Activated T-cell treated with anti-CD3 and anti-CD28 coated beads for 48 hours (primary cell): ENCODE results near the gene FEZF1.

Source experiments
- DNase-seq: peaks from one replicate; pipeline ENCODE4 v3.0.0-alpha.2; 2020; ENCODE audit warnings: low read depth

Gene FEZF1

DNA sequence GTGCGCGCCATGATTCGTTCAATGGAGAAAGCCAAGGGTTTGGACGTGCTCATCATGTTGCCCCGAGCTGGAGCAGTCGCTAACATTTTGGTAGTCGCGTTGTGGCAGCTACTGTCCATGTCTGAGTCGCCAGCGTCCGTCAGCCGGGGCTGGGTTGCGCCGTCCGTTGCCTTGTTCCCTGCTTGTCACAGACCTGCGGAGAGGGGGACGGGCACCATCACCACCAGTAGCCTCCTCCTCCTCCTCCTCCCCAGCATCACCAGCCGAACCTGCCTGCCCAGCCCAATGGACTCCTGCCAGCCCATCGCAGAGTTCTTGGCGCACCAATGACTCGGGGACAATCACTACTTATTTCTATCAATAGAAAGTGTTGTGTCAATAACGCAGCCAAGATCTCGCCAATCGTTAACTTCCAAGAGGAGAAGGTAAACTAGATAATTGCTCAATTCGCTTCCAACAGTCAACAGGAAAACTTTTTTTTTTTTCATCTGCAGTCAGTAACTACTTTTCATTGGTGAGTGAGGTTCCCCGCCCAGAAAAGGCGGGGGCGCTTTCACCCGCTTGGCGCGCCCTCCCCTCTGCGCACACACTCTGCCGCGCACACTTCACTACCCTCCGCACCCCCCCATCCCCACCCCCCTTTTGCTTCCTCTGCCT is at the start of gene FEZF1:
TSS of gene FEZF1 (minus strand) at position 432 of the 657 bp plus-strand sequence. CDS start at position 119, 313 bp downstream.
- no peak for DNase-seq

DNA sequence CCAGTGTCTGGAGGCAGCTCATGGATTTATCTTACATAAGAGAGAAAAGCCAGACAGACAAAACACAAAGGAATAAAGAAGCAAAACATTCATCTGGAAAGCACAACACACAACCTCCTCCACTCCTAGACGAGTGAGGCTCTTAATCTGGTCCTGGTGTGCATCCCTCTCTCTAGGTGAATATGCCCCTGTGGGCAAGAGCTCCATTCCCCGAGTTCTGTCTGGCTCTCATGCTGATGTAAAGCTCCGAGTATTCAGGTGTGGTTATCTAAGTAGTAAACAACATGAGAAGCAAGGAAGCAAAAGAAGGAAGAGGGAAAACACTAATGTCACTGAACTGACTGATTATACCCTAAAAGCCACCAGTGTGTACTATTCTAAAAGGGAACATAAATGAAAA is 47.9 kb upstream of the FEZF1 start:
- DNase-seq, result no peak

DNA sequence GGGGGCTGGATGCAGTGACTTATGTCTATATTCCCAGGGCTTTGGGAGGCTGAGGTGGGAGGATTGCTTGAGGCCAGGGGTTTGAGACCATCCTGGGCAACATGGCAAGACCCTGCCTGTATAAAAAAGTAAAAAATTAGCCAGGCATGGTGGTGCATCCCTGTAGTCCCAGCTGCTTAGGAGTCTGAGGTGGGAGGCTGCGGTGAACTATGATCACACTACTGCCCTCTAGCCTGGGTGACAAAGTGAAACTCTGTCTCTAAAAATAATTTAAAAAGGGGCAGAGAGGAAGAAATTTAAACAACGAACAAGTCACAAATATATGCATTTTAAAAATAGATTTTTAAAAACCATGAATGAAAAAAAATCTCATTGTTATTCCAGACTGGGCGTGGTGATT is 46.2 kb upstream of the FEZF1 start:
- DNase-seq, result no peak

DNA sequence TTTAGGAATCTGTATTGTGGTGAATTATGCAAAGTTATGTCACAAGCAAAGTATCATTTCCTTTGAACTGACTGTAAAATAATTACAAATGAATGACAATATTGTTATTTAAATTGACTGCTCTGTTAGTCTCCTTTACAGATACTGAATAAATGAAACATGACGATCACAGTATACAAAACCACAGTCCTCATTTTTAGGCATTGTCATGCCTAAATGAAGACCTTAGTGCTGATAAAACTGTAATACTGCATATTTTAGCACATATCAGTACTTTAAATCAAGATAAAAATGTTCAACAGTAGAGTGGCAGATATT is 39.7 kb upstream of the FEZF1 start:
- no peak for DNase-seq

DNA sequence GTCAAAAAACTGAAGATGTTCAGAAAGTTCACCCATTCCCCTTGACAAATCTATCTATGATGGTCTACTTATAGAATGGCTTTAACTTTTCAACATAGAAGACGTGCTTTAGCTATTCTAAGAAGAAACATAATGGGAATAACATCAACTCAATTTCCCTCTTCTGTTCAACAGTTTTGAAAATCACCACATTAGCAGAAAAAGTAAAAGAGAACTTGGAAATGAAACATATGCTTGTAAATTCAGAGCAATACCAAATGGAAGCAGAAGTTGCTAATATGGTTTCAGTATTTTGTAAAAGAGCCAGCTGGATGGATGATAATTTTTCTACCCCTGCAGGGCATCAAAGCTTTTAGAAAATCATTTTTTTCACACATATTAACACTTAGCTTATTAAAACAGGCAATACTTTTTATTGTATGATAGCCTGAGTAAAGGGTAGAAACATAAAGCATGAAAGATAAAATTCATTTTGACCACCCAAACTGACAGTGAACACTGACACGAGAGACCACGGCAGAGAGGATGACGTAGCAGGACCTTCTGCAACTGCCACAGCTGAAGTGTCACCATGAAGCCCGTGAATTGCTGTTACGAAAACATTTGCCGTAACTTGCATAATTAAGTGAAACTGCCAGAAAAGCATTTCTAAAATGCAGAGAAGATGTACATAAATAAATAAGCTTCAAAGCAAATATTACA is 39.2 kb upstream of the FEZF1 start:
- DNase-seq, result no peak

DNA sequence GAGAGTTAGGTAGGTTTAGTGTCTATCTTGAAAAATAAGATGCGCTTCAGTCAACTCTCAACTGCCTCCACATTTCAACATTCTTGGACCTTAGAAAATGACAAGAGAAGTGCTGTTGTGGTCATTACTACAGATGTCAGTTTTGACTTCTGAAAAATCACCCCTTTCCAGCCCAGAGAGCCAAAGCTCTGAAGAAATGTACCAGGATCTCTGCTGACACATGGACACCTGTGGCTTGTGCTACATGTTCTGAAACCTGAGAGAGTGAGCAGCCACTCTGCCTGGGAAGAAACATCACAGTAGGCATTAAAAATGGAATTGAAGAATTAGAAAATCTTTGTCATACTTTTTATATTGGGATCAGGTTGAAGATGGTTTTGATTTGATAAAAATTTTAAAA is 35.9 kb upstream of the FEZF1 start:
- no peak for DNase-seq

DNA sequence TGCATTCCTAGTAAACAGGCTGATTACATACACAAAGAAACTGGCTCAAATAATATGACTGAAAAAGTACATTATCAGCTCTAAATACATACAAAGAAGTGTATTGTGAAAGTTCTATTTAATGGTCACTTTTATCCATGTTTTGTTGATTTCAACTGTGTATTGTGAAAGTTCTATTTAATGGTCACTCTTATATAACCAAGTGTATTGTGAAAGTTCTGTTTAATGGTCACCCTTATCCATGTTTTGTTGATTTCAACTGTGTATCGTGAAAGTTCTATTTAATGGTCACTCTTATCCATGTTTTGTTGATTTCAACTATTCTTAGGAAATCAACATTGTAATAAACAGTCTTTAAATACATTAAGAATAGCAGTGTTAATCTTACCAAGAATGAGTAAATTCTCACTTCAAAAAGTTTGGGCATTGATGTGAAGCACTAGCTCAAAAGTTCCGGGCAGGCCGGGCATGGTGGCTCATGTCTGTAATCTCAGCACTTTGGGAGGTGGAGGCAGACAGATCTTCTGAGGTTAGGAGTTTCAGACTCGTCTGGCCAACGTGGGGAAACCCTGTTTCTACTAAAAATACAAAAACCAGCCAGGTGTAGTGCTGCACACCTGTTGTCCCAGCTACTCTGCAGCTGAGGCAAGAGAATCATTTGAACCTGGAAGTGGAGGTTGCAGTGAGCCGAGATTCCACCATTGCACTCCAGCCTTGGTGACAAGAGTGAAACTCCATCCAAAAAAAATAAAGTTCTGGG is 34.8 kb upstream of the FEZF1 start:
- DNase-seq, result no peak

DNA sequence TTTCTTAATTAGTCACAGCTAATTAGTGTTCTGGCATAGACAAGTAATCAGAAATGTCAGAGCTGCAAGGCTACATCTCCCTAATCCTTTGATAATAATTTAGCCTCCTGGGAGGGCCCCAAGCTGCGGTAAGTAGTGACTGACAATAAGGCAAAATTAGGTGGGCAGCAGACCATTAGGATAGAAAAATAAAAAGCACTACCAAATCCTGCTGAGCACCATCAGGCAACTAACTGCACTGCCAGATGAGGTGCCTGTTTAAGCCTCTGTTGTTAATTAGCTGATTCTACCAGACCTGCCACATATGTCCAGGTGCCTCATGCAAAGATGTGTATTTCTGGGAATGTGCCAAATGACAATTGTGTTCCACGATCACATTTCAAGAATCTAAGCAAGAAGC is 32.5 kb upstream of the FEZF1 start:
- no peak for DNase-seq

DNA sequence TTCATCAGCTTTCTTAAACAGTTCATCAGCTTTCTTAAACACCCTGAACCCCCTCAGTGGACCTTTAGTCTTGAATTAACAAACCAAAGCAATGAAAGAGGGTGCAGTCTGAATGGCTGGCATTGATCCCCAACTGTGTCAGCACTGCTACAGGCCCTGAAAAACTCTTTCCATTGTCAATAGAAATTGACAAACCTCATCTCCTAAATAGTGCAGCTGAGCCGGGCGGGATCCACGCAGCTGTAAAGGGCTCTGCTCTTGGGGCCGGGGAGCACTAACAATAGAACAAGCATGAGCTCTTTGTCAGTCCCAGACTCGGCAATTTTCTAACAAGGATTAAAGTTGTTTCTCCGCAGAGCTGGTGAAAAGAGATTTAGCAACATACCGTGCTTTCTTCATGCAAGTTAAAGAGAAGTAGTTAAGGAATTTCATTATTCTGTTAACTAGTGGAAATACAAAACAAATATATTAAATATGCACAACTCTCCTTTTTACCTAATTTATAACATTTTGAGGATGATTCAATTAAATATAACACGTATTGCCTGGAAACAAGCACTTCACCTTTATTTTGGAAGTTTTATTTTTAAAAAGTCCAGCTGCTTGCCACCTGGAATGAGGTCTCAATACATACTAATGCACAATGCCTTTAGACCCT is 24.7 kb upstream of the FEZF1 start:
- DNase-seq, result no peak

DNA sequence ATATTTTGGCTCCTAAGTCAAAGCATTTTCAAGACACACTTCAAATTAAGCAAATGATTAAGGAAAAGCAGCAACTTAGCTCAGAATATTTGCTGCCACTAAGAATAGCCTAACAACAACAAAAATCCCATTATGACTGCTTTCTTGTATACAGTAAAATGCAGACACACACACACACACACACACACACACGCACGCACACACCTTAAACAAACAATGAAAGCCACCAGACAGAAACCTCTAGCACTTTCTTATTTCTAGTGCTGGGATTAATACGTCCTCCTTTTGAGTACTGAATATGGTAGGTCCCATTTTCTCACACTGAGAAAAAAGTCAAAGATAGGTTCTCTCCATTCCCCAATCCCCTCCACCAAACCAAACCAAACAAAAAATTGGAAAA is 23.4 kb upstream of the FEZF1 start:
- no peak for DNase-seq

DNA sequence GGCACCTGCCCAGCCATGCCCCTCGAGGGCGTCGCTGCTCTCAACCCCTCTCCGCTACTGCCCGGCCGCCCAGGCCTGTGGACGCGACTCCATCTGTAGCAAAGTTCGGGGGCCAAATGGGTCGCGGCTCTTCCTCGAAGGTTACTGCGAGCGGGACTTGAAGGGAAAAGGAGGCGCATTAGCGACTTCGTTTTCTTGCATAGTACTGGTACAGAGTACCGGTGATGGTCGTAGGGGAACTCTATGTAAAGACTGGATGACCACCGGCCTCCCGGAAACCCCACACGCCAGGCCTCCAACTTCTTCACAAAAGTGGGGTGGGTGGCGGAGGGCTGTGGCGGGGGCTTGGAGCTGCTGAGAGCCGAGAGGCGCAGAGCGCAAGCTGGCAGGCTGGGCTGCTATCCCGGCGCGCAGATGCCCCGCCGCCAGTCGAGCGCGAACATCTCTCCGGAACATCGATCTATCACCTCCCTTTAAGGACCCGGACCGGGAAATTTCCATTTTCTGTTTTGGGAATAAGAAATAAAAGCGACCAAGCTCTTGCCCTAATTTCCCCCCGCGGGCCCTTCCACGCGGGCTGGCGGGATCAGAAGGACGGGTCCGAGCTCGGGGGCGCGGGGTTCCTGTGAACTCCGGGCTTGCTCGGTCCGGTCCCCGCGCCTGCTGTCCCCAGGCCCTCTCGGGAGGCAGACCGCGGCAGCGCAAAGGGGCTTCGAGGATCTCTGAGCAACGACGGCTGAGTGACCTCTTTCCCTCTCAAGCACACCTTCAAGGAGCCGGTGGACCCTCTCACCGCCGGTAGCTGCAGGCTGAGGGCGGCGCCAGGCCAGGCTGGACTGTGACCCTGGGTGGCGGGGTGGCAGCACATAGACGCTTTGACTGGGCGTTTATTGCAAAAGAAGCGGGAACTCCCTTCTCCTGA is 12.2 kb upstream of the FEZF1 start:
- no peak for DNase-seq

DNA sequence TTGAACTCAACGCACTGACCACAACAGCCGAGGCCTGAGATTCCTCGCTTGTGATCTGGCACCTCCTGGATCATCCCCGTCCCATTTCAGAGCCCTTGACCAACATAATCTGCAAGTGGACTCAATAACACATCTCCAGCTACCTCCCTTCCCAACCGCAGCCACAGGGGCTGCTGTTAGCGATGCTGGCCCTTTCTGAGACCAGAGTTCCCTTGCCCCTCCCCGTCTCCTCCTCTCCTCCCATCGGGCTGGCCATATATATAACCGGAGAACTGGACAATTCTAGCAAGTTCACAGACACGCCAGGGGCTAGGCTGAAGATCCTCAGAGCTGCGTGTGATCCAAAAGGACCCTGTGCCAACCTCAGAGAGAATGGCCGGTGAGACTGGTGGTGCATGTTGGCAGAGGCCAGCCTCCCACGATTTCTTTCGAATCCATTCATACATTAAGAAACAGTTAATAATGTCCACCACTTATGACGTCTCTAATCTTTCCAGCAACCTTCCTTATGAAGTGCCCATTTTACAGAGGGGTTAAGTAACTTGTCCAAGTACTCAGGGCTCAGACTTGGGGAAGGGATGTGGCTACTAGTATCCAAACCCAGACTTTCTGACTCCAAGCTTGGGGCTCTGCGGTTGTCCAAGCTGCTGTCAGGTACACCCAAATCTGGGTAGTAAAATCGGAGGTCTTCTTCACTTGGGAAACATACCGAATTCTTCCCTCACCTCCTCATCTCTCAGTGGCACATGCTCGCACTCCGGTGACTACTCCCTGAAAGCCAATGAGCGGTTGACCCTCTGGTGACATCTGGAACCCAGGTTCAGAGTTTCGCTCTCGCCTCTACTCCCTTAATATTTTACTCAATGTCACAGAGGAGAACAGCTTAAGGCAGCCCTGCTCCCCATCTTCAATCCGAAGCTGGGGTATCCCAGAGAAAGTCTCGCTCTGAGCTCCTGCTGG is 11.2 kb upstream of the FEZF1 start:
- DNase-seq, result no peak

DNA sequence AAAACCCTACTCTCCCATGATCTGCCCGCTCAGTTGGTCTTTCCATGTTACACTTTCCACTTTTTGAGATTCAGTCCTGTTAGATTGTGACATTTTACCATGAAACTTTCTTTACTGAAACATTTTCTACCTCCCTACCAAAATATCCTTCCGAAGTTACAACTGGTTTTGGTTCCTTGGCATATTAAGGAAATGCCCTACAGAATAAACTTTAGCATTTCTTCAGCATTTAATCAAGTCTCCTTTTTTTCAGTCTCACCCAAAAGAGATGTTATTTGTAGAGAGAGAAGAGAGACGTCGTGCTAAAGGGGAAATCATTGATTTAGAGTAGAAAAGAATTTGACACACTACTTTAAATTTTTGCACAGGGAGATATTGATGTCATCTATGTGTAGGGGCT is 9.7 kb upstream of the FEZF1 start:
- DNase-seq, result no peak

DNA sequence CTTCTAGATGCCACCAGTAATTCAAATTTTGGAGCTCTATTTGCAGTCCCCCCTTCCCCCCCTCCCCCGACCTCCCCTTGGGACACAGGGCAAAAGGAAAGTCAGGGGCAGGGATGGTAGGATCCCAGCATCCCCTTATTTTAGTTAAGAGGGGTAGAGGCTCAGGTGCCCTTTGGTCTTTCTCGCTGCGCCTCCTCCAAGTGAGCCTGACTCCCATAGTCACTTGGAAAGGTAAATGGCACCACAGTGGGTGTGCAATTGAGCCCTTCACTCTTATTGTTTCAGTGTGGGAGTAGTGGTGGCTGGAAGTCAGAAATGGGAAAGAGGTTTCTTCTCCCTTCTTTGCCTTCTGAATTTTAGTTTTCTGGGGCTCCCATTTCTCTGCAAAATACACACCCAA is 8.2 kb upstream of the FEZF1 start:
- no peak for DNase-seq

DNA sequence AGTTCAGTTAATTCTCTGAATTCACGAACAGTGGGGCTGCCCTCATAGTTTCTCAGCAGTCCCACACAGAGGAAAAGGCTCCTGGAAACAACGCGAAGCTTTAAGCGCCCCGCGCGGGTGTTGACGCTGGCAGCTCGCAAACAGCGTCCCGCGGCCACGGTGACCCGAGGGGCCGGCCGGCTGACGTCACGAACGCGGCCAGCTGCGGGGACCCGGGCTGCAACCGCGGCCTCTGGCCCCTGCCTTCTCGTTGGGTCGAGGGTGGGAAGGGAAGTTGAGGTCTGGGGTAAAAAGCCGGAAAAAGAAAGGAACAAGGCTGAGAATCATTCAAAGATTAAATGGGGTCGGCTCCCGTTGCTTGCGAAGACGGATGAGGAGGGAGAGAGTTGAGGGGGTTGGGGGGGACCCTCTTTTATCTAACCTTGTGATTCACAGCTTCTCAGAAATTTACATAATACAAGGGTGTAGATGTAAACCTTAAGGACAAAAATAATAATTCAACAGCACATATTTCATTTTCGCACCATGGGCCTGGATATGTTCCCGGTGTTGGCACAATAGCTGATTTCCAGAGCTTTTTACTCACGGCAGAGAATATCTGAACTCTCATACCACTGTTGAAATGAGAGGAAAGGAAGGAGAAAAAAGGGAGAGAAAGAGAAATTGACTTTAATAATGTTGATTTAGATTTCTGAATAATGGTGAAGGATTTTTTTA is 7.3 kb upstream of the FEZF1 start:
- DNase-seq, result no peak

DNA sequence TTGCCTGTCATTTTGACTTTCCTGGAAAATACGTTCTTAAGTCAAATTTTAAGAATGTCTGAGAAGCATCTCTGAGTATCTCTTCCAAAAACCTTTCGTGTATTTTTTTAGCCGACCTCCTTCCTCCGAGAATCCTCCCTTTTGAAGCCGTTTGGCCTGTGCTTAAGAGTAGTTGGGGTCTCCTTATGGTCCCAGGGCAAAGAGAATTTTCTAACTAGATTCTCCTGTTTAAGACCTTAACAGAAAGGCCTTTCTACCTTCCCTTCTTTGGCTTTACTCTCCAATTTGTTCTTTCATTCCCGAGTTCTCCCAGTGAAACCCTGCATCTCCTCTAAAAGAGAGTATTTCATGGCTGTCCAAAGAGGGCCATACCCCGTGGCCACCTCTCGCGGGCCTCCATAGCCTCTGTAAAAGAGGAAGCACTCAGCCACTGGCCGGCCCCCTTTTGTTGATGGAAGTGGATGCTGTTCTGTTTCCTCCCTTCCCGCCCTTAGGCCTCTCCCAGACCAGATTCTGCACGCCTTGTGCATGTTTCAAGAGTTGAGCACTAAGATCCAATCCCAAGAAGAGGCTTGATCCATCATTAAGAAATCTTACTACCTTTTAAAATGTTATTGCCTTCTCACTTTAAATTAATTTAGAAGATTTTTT is 6.6 kb upstream of the FEZF1 start:
- no peak for DNase-seq

DNA sequence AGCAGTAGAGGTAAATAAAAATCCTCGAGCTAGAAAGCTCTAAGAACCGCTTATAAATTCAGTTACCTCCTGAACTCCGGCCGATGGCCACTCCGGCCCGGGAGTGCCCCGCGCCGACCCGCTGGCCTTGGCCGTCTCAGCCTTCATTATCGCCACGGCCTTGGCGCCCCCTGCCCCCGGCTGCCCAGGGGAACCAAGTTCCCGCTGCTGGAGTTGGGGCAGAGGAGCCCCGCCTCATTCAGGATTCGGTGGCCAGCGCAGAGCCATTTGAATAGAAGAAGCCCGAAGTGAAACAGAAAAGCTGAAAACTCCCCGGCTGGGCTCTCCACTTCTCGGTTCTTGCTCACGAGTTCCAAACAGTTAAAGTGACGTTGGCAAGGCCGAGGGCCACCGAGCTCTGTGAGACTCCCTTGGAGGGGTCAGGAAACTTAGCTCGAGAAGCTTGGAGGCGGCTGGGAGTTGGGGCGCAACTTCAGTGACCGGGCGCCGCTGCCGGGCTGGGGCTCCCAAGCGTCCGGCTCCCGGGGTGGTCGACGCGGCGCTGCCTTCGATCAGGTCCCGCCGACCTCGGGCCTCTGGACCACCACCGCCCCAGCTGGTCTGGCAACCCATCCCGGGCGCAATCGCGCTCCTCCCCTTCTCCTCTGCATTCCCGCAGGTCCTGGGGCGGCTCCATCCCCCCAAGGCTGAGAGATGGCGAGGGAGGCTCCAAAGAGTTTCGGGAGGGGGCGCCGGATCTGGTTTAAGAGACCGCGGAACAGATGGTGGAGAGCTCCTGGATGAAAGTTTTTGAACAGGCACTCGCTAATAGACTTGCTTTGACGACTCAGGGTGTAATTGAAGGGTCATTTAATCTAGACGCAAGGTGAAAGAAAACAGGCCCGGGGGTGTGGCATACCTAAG is 5.8 kb upstream of the FEZF1 start:
- no peak for DNase-seq

DNA sequence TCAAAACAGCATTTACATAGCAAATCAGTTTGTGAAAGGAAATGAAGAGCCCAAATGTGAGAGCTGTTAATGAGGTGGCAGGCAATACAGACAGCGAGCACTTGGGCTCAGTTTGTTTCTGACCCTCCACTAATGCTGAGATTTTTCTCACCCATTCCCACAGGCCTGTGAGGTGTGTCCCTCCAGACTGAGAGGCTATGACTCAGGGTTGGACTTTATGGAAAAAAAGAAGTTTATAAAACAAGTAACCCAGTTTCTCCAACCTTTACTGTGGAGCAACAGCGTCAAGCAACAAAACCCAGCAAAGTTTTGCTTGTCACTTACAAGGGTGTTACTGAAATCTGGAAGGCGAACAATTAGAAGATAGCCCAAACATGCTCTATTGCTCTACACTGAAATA is 4.9 kb upstream of the FEZF1 start:
- no peak for DNase-seq
